A549 (cell line): ENCODE measurements around the gene AQP6. TPM values are rescaled to one million over a fixed set of nuclear protein-coding genes. Genes with fewer than 3 reads are reported as not detected.
A peak's percentile ranks its signal among the peaks of the same experiment; 100 is the strongest.

Source experiments
- ATAC-seq, 2 experiments: fragments of 200-7000 bp in 1 of 2; fragments of >200 bp in 1 of 2; cut with Nextera tagmentation in 1 of 2; cut with Tn5 transposase in 1 of 2; 3 replicates each; pipeline versions ENCODE4 v1.8.0 to v1.9.1; 2018 to 2020; ENCODE audit warnings: mild to moderate bottlenecking in 1 of 2, moderate library complexity in 1 of 2
- CTCF ChIA-PET: fragments of 300-600 bp; sonication (Branson Sonifier 250); formaldehyde crosslinking; extraction: SDS; loops from one replicate; lab custom pipeline; 2021; ENCODE audit warnings: antibody characterized with exemption, inconsistent platforms; lab: Yijun Ruan, JAX
- POLR2A ChIA-PET: fragments of 350-600 bp; formaldehyde crosslinking; extraction: SDS; loops from one replicate; lab custom pipeline; 2021; ENCODE audit warnings: antibody characterized with exemption, inconsistent platforms; lab: Yijun Ruan, JAX
- DNase-seq, 2 experiments: peaks; one replicate each; pipeline versions ENCODE4 v3.0.0 to v3.0.0-alpha.2; 2011 to 2016; ENCODE audit warnings: low read depth in 1 of 2, low spot score in 1 of 2
- FAIRE-seq: peaks from 2 replicates; lab custom pipeline; 2011; peaks lifted over from hg19 to GRCh38; lab: Jason Lieb, UNC
- H3K27ac ChIP-seq, 2 experiments: fragments of >200 bp; sonication (Bioruptor Twin); formaldehyde crosslinking; 3 replicates each; pipeline ENCODE4 v1.5.1; 2016 to 2017
- H3K4me1 ChIP-seq: fragments of >200 bp; sonication (Bioruptor Twin); formaldehyde crosslinking; 3 replicates; pipeline ENCODE4 v1.6.1; 2016
- H3K4me2 ChIP-seq: fragments of >200 bp; sonication (Bioruptor Twin); formaldehyde crosslinking; 3 replicates; pipeline ENCODE4 v1.6.1; 2016
- H3K4me3 ChIP-seq: fragments of >200 bp; sonication (Bioruptor Twin); formaldehyde crosslinking; 3 replicates; pipeline ENCODE4 v1.5.1; 2016
- H3K9me3 ChIP-seq: fragments of >200 bp; sonication (Bioruptor Twin); formaldehyde crosslinking; 3 replicates; pipeline ENCODE4 v1.6.1; 2016
- EHMT2 ChIP-seq: fragments of 200-600 bp; sonication (generic); IDR thresholded peaks from 2 replicates; pipeline ENCODE4 v1.6.1; 2016; ENCODE audit warnings: antibody characterized with exemption, low read depth, mild to moderate bottlenecking, moderate library complexity
- FOSL2 ChIP-seq, 2 experiments: fragments of 450-650 bp in 1 of 2; fragments of >200 bp in 1 of 2; sonication (Bioruptor Twin) in 1 of 2; formaldehyde crosslinking; IDR thresholded peaks; 2 replicates each; pipeline versions ENCODE4 v1.5.0 to v1.6.1; 2016 to 2020; ENCODE audit warnings: mild to moderate bottlenecking in 1 of 2, moderate library complexity in 1 of 2
- HOXB5 ChIP-seq: fragments of 250-450 bp; sonication (Bioruptor Pico); IDR thresholded peaks from 2 replicates; pipeline ENCODE4 v1.5.0; 2020; ENCODE audit warnings: mild to moderate bottlenecking, moderate library complexity
- JUN ChIP-seq, 2 experiments: fragments of >200 bp; sonication (Bioruptor Twin); formaldehyde crosslinking; IDR thresholded peaks; 2 replicates in 1 of 2; 3 replicates in 1 of 2; pipeline ENCODE4 v1.6.1; 2016 to 2017
- JUNB ChIP-seq: fragments of >200 bp; sonication (Bioruptor Twin); formaldehyde crosslinking; IDR thresholded peaks from 2 replicates; pipeline ENCODE4 v1.6.1; 2016
- KDM5A ChIP-seq: fragments of 200-600 bp; sonication (generic); IDR thresholded peaks from 2 replicates; pipeline ENCODE4 v1.6.1; 2016; ENCODE audit warnings: antibody characterized with exemption, mild to moderate bottlenecking
- NFE2L2 ChIP-seq: fragments of 150-350 bp; conservative IDR thresholded peaks from 2 replicates; pipeline ENCODE4 v1.6.1; 2014; ENCODE audit warnings: low read length
- POLR2A ChIP-seq: IDR thresholded peaks from 2 replicates; pipeline ENCODE4 v1.6.1; 2012; ENCODE audit warnings: mild to moderate bottlenecking, low read length
- RAD21 ChIP-seq, 2 experiments: fragments of >200 bp in 1 of 2; sonication (Bioruptor Twin) in 1 of 2; formaldehyde crosslinking in 1 of 2; IDR thresholded peaks in 1 of 2; conservative IDR thresholded peaks in 1 of 2; 2 replicates in 1 of 2; 3 replicates in 1 of 2; pipeline ENCODE4 v1.6.1; 2012 to 2018; ENCODE audit warnings: inconsistent platforms in 1 of 2
- RARB ChIP-seq: fragments of 250-450 bp; sonication (Bioruptor Pico); IDR thresholded peaks from 2 replicates; pipeline ENCODE4 v1.8.0; 2021; ENCODE audit warnings: mild to moderate bottlenecking, moderate library complexity
- SREBF2 ChIP-seq: fragments of 450-650 bp; IDR thresholded peaks from 2 replicates; pipeline ENCODE4 v1.6.1; 2014; ENCODE audit warnings: mild to moderate bottlenecking, moderate library complexity
- TFCP2L1 ChIP-seq: fragments of 250-450 bp; sonication (Bioruptor Pico); IDR thresholded peaks from 2 replicates; pipeline ENCODE4 v1.5.0; 2021; ENCODE audit warnings: mild to moderate bottlenecking
- TP53 ChIP-seq: fragments of 250-450 bp; sonication (Bioruptor Pico); IDR thresholded peaks from 2 replicates; pipeline ENCODE4 v1.5.0; 2021; ENCODE audit warnings: mild to moderate bottlenecking, moderate library complexity
- ZC3H11A ChIP-seq: fragments of 450-650 bp; IDR thresholded peaks from 2 replicates; pipeline ENCODE4 v1.6.1; 2014; ENCODE audit warnings: antibody characterized with exemption, mild to moderate bottlenecking
- WGBS: methylation state at CpG from one replicate; pipeline ENCODE4 v1.1.6; 2017; ENCODE audit errors: missing lambda C conversion rate; 5-methylcytosine and 5-hydroxymethylcytosine counted together
- polyA plus RNA-seq, 4 experiments: library from polyadenylated mRNA; depleted of rRNA in 3 of 4; stranded (reverse); fragments of >200 nt; fragmentation: RNase III in 1 of 4; extraction: RNeasy Plus Mini Kit Qiagen cat#74134 plus additional on column Dnase treatment in 1 of 4; gene quantifications; 2 replicates in 3 of 4; 3 replicates in 1 of 4; pipeline ENCODE4 v1.2.3, GENCODE V29; 2011 to 2017
- TF ChIP-seq, protein P1 (sequence below): fragments of >200 bp; sonication (Bioruptor Twin); formaldehyde crosslinking; IDR thresholded peaks from 3 replicates; pipeline ENCODE4 v1.6.1; 2016
- TF ChIP-seq, protein P2 (sequence below): IDR thresholded peaks from 2 replicates; pipeline ENCODE4 v1.6.1; 2012

Gene AQP6
- polyA plus RNA-seq, 2 of the 4 experiments (the other 2 are of a cell fraction), result 0.05 TPM; not detected in 1

DNA sequence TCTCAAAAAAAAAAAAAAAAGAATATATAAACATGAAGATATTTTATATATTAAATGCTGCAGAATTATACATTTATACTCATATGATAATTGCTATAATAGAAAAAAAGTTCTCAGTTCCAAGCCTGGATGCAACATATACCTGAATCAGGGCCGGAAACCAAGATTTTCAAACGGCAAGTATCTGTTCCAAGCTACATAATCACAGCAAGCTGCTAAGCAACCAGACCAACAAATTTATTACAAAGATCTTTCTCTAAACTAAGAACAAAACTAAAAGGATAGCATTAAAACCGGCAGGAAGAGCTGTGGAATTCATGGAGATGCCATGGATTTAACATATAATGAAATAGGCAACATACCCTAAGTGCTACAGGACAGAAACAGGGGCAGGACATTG lies 45.4 kb downstream of the AQP6 start:
- WGBS, result 75% methylated on average over 3 of the region's 3 CpGs
- no peak for ATAC-seq
- ChIA-PET POLR2A (no interaction called here), CTCF (interaction anchor here (0.9 to 4.8 kb wide), 3 partner anchors 12 to 51 kb away, joined by 3 to 31 read pairs (median 6); no protein-coding TSS in a partner anchor)
- Histone ChIP-seq H3K4me1 (peaks cover 11% of the 10 kb centered on the region; the same call in 2 of the 3 replicates), H3K4me2 (no peak overlapping the region), H3K27ac (no peak overlapping the region), H3K4me3 (no peak overlapping the region), H3K9me3 (no peaks in the 10 kb centered on the region)
- no peak for DNase-seq
- TF ChIP-seq SREBF2 (no peak), JUNB (no peak), RARB (CRISPR knock-in tag) (no peak), HOXB5 (CRISPR knock-in tag) (no peak), TP53 (CRISPR knock-in tag) (no peak), NFE2L2 (no peak), POLR2A (no peak), RAD21 (conservative IDR thresholded peaks at IDR 0.05 in 1 of 2, IDR thresholded peaks at IDR 0.05 in 1 of 2) (no peak)
- TF ChIP-seq, protein P1, sequence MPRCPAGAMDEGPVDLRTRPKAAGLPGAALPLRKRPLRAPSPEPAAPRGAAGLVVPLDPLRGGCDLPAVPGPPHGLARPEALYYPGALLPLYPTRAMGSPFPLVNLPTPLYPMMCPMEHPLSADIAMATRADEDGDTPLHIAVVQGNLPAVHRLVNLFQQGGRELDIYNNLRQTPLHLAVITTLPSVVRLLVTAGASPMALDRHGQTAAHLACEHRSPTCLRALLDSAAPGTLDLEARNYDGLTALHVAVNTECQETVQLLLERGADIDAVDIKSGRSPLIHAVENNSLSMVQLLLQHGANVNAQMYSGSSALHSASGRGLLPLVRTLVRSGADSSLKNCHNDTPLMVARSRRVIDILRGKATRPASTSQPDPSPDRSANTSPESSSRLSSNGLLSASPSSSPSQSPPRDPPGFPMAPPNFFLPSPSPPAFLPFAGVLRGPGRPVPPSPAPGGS, result no peak
- FAIRE-seq, result no peak

- H3K4me2 ChIP-seq, result no peak overlapping the region
- POLR2A ChIA-PET, result no interaction called here
- 100% methylated on average over 2 of the region's 2 CpGs for WGBS
- CTCF ChIA-PET, result interaction anchor here (0.6 to 4.8 kb wide), 5 partner anchors 11 to 414 kb away, joined by 3 to 31 read pairs (median 4); no protein-coding TSS in a partner anchor
- FAIRE-seq (no peak), ATAC-seq (no peak), DNase-seq (no peak)
- peaks cover 13% of the 10 kb centered on the region; the same call in 2 of the 3 replicates for H3K4me1 ChIP-seq
- no peak overlapping the region for H3K4me3 ChIP-seq
- TF ChIP-seq KDM5A (no peak), TFCP2L1 (no peak), RAD21 (conservative IDR thresholded peaks at IDR 0.05 in 1 of 2, IDR thresholded peaks at IDR 0.05 in 1 of 2) (no peak)
- TF ChIP-seq, protein P2, sequence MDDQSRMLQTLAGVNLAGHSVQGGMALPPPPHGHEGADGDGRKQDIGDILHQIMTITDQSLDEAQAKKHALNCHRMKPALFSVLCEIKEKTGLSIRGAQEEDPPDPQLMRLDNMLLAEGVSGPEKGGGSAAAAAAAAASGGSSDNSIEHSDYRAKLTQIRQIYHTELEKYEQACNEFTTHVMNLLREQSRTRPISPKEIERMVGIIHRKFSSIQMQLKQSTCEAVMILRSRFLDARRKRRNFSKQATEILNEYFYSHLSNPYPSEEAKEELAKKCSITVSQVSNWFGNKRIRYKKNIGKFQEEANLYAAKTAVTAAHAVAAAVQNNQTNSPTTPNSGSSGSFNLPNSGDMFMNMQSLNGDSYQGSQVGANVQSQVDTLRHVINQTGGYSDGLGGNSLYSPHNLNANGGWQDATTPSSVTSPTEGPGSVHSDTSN, result no peak
- no peak overlapping the region for H3K27ac ChIP-seq
- no peaks in the 10 kb centered on the region for H3K9me3 ChIP-seq
These were observed 46.2 kb downstream of the AQP6 start for GRCh38 chr12:50018968-50019367.

DNA sequence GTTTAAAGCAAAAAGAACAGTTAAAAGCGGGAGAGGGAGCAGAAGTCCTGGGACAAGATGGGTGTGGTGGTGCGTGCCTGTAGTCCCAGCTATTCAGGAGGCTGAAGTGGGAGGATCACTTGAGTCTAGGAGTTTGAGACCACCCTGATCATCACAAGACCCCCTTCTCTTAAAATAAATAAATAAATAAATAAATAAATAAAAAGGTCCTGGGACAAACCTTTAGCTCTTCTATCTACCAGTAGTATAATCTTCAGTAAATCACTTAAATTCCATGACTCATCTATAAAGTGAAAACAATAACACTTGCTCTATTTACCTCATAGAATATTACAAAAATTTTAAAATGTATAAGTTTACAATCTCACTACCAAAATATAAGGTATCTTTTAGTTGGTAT lies 46.8 kb downstream of the AQP6 start:
- no peak for ATAC-seq

DNA sequence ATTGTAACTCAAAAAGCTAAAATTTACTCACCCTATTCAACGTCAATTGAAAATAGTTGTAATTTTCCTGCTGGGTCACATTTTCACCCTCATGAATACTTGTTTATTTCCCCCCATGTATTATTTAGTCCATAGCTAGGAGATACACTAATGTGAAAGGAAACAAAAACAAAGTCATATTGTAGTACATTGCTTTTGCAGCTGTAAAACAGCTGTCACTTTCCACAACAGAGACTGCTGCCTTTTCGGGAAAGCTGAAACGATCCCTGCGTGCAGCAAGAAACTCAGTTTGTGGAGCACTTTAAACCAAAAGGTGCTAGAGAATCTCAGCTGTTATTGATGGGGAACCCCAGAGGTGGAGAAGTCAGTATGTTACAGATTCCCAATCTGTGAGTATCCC lies 48.3 kb downstream of the AQP6 start:
- DNase-seq (no peak), FAIRE-seq (no peak), ATAC-seq (no peak)
- 87% methylated on average over 4 of the region's 4 CpGs for WGBS
- Histone ChIP-seq H3K4me3 (no peak overlapping the region), H3K9me3 (no peaks in the 10 kb centered on the region), H3K4me2 (no peak overlapping the region), H3K4me1 (peaks cover 18% of the 10 kb centered on the region; the same call in 2 of the 3 replicates), H3K27ac (no peak overlapping the region)
- ChIA-PET CTCF (interaction anchor here (0.7 to 3.0 kb wide), 6 partner anchors 15 to 89 kb away, joined by 3 to 14 read pairs (median 8); no protein-coding TSS in a partner anchor), POLR2A (interaction anchor here (0.5 kb wide), 1 partner anchor 201 kb away, joined by 5 read pairs; no protein-coding TSS in a partner anchor)
- TF ChIP-seq JUN (IDR thresholded peaks at IDR 0.05) (no peak), FOSL2 (IDR thresholded peaks at IDR 0.05) (no peak), FOSL2 (CRISPR knock-in tag; IDR thresholded peaks at IDR 0.05) (no peak), EHMT2 (no peak)

More for the DNA sequence above, 46.8 kb downstream of the AQP6 start:
- ChIA-PET POLR2A (no interaction called here), CTCF (interaction anchor here (1.1 to 4.8 kb wide), 4 partner anchors 17 to 52 kb away, joined by 3 to 31 read pairs (median 4); no protein-coding TSS in a partner anchor)
- FAIRE-seq, result no peak
- Histone ChIP-seq H3K27ac (no peak overlapping the region), H3K4me2 (no peak overlapping the region), H3K4me3 (no peak overlapping the region), H3K9me3 (no peaks in the 10 kb centered on the region), H3K4me1 (peaks cover 18% of the 10 kb centered on the region; the same call in 2 of the 3 replicates)
- WGBS, result 91% methylated on average over 2 of the region's 2 CpGs
- TF ChIP-seq ZC3H11A, result peak; percentile 32; the same call in 1 of the 2 replicates
- no peak for TF ChIP-seq FOSL2 (IDR thresholded peaks at IDR 0.05)
- no peak for TF ChIP-seq FOSL2 (CRISPR knock-in tag; IDR thresholded peaks at IDR 0.05)
- TF ChIP-seq, all 56 proteins: peak for 1
- no peak for DNase-seq
